ENCODE results near the gene TP53TG3. TPM values are rescaled to one million over a fixed set of nuclear protein-coding genes. Genes with fewer than 3 reads are reported as not detected.
"Not testable (repeated sequence)": the region's sequence is repeated elsewhere in the genome, so short reads cannot be mapped to it uniquely, and the experiment has no call there.

TP53TG3 gene, protein sequence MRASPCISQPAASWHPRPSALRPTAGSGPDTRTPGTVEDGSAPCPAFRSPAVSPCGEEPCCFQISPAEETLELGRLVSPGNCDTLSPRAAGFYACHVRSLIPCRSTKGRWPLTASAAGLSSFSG
- total RNA-seq: not detected in 2 replicates

- H3K4me3 Mint-ChIP-seq; intact Hi-C loops (cut with micrococcal nuclease); H3K4me1 Mint-ChIP-seq (ENCODE audit: low read depth); H3K36me3 Mint-ChIP-seq (ENCODE audit: low read depth); H3K9me3 Mint-ChIP-seq; H3K27me3 Mint-ChIP-seq (ENCODE audit: insufficient read depth); DNase-seq (ENCODE audit: low spot score); H3K27ac Mint-ChIP-seq: not testable (repeated sequence)
Observed at GRCh38 chr16:32676065-32676464, at the start of gene TP53TG3. Gene TP53TG3, minus strand, starts transcription at chr16:32676165. Its CDS starts 68 bp downstream, at chr16:32676097.

DNA sequence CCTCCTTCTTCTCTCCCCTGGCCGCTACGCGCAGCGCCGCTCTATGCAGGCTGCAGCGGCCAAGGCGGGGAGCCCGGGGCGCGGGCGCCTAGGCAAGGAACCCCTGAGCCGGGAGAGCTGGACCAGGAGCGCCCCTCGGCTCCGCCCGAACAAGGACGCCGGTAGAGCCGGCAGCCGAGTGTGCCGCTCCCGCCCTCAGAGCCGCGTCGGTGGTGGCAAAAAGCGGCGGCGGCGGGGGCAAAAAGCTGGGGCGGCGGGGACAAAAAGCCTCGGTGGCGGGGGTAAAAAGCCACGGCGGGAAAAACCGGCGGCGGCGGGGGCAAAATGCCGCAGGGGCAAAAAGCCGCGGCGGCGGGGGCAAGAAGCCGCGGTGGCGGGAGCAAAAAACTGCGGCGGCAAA lies 25.1 kb downstream of the TP53TG3 start:
- H3K36me3 Mint-ChIP-seq (ENCODE audit: low read depth); H3K4me1 Mint-ChIP-seq (ENCODE audit: low read depth); H3K9me3 Mint-ChIP-seq; H3K27ac Mint-ChIP-seq; H3K4me3 Mint-ChIP-seq; H3K27me3 Mint-ChIP-seq (ENCODE audit: insufficient read depth); intact Hi-C loops (cut with micrococcal nuclease); DNase-seq (ENCODE audit: low spot score): not testable (repeated sequence)

DNA sequence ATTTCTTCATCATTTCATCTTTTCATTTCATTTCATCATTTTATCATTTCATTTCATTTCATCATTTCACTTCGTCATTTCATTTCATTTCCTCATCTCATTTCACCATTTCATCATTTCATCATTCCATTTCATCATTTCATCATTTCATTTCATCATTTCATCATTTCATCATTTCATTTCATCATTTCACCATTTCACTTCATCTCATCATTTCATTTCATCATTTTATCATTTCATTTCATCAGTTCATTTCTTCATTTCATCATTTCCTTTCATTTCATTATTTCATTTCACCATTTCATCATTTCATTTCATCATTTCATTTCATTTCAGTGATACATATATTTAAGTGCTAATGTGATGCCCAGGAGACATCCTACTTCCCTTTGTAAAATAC lies 28.4 kb downstream of the TP53TG3 start:
- peak overlapping the region; percentile 62 for H3K27ac Mint-ChIP-seq
- H3K9me3 Mint-ChIP-seq: peaks cover 16% of the 10 kb centered on the region
- H3K4me1 Mint-ChIP-seq (ENCODE audit: low read depth); DNase-seq (ENCODE audit: low spot score); H3K4me3 Mint-ChIP-seq; H3K27me3 Mint-ChIP-seq (ENCODE audit: insufficient read depth); H3K36me3 Mint-ChIP-seq (ENCODE audit: low read depth); intact Hi-C loops (cut with micrococcal nuclease): not testable (repeated sequence)

DNA sequence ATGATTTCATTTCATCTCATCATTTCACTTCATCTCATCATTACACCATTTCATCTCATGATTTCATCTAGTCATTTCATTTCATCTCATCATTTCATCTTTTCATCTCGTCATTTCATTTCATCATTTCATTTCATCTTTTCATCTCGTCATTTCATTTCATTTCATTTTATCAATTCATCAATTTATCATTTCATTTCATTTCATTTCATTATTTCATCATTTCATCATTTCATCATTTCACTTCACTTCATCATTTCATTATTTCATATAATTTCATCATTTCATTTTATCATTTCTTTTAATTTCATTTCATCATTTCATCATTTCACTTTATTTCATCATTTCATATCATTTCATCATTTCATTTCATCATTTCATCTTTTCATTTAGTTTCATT lies 29.2 kb downstream of the TP53TG3 start:
- H3K4me3 Mint-ChIP-seq; H3K27me3 Mint-ChIP-seq (ENCODE audit: insufficient read depth); H3K36me3 Mint-ChIP-seq (ENCODE audit: low read depth); H3K27ac Mint-ChIP-seq; intact Hi-C loops (cut with micrococcal nuclease); H3K4me1 Mint-ChIP-seq (ENCODE audit: low read depth); DNase-seq (ENCODE audit: low spot score): not testable (repeated sequence)
- peaks cover 16% of the 10 kb centered on the region for H3K9me3 Mint-ChIP-seq

DNA sequence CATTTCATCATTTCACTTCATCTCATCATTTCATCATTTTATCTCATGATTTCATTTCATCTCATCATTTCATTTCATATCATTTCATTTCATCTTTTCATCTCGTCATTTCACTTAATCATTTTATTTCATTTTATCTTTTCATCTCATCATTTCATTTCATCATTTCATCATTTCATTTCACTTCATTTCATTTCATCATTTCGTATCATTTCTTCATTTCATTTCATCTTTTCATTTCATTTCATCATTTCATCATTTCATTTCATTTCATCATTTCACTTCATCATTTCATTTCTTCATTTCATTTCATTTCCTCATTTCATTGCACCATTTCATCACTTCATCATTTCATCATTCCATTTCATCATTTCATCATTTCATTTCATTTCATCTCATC lies 29.8 kb downstream of the TP53TG3 start:
- H3K27me3 Mint-ChIP-seq (ENCODE audit: insufficient read depth); DNase-seq (ENCODE audit: low spot score); intact Hi-C loops (cut with micrococcal nuclease); H3K4me1 Mint-ChIP-seq (ENCODE audit: low read depth); H3K36me3 Mint-ChIP-seq (ENCODE audit: low read depth); H3K27ac Mint-ChIP-seq; H3K4me3 Mint-ChIP-seq: not testable (repeated sequence)
- H3K9me3 Mint-ChIP-seq: peaks cover 16% of the 10 kb centered on the region

- H3K4me1 Mint-ChIP-seq (ENCODE audit: low read depth); intact Hi-C loops (cut with micrococcal nuclease); H3K36me3 Mint-ChIP-seq (ENCODE audit: low read depth); H3K27me3 Mint-ChIP-seq (ENCODE audit: insufficient read depth); H3K27ac Mint-ChIP-seq; DNase-seq (ENCODE audit: low spot score); H3K4me3 Mint-ChIP-seq: not testable (repeated sequence)
- peaks cover 16% of the 10 kb centered on the region for H3K9me3 Mint-ChIP-seq
Observed at GRCh38 chr16:32645278-32645908, 30.6 kb downstream of the TP53TG3 start.

DNA sequence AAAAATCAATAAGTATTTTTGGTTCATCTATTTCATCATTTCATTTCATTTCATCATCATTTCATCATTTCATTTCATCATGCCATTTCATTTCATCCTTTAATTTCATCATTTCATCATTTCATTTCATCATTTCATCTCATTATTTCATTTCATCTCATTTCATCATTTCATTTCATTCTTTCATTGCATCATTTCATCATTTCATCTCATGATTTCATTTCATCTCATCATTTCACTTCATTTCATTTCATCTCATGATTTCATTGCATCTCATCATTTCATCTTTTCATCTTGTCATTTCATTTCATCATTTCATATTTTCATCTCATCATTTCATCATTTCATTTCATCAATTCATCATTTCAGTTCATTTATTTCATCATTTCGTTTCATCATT lies 31.2 kb downstream of the TP53TG3 start:
- H3K9me3 Mint-ChIP-seq: peaks cover 16% of the 10 kb centered on the region
- intact Hi-C loops (cut with micrococcal nuclease); H3K27me3 Mint-ChIP-seq (ENCODE audit: insufficient read depth); H3K4me3 Mint-ChIP-seq; H3K36me3 Mint-ChIP-seq (ENCODE audit: low read depth); H3K4me1 Mint-ChIP-seq (ENCODE audit: low read depth); DNase-seq (ENCODE audit: low spot score); H3K27ac Mint-ChIP-seq: not testable (repeated sequence)

- H3K27me3 Mint-ChIP-seq (ENCODE audit: insufficient read depth); H3K9me3 Mint-ChIP-seq; DNase-seq (ENCODE audit: low spot score); H3K27ac Mint-ChIP-seq; H3K36me3 Mint-ChIP-seq (ENCODE audit: low read depth); intact Hi-C loops (cut with micrococcal nuclease); H3K4me1 Mint-ChIP-seq (ENCODE audit: low read depth); H3K4me3 Mint-ChIP-seq: not testable (repeated sequence)
Observed at GRCh38 chr16:32637614-32638013, 38.4 kb downstream of the TP53TG3 start.

DNA sequence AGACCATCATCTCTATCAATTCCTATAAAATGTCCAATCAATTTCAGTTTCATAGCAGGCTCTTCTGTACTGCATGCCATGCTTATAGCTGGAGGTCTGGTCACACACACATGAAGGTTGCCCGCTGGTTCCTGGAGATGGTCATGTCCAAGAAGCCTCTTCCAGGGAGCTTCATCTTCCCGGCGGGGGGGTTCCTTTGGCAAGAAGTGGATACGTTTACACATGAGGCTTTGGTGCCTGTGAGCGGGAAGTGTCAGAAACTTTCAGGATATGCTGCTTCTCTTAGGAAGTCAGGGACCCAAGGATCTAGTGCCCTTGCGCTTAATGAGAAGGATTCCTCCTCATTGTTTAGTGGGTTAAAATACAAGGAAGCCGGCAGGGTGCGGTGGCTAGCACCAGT lies 43.9 kb downstream of the TP53TG3 start:
- H3K4me3 Mint-ChIP-seq; intact Hi-C loops (cut with micrococcal nuclease); H3K9me3 Mint-ChIP-seq; H3K27me3 Mint-ChIP-seq (ENCODE audit: insufficient read depth); H3K4me1 Mint-ChIP-seq (ENCODE audit: low read depth); H3K27ac Mint-ChIP-seq; H3K36me3 Mint-ChIP-seq (ENCODE audit: low read depth); DNase-seq (ENCODE audit: low spot score): not testable (repeated sequence)
